Esophagus (tissue), 2 donors: ENCODE results near the gene HMGN2. TPM values are rescaled to one million over a fixed set of nuclear protein-coding genes. Genes with fewer than 3 reads are reported as not detected.

Experiments used
- H3K27ac ChIP-seq, 2 donors: one replicate each; pipeline ENCODE4 v1.5.1; 2013; ENCODE audit warnings: low read depth in 2 of 2, mild to moderate bottlenecking in 2 of 2, inconsistent platforms in 1 of 2, low read length in 1 of 2, moderate library complexity in 1 of 2
- H3K27me3 ChIP-seq, 2 donors: one replicate each; pipeline ENCODE4 v1.6.1; 2013; ENCODE audit warnings: low read length in 2 of 2, control low read depth in 1 of 2, mild to moderate bottlenecking in 1 of 2; ENCODE audit not compliant: insufficient read depth in 2 of 2, control insufficient read depth in 1 of 2
- H3K36me3 ChIP-seq, 2 donors: one replicate each; pipeline ENCODE4 v1.6.1; 2013; ENCODE audit warnings: low read length in 1 of 2; ENCODE audit not compliant: control insufficient read depth in 2 of 2, insufficient read depth in 2 of 2
- H3K4me1 ChIP-seq, 2 donors: one replicate each; pipeline ENCODE4 v1.6.1; 2013; ENCODE audit warnings: low read length in 1 of 2; ENCODE audit not compliant: control insufficient read depth in 2 of 2, insufficient read depth in 2 of 2
- H3K4me3 ChIP-seq, 2 donors: one replicate each; pipeline ENCODE4 v1.5.1; 2013; ENCODE audit warnings: low read length in 2 of 2, mild to moderate bottlenecking in 2 of 2, low read depth in 1 of 2, moderate library complexity in 1 of 2
- H3K9me3 ChIP-seq, 2 donors: one replicate each; pipeline ENCODE4 v1.6.1; 2013; ENCODE audit warnings: mild to moderate bottlenecking in 2 of 2, low read depth in 1 of 2, low read length in 1 of 2, moderate library complexity in 1 of 2; ENCODE audit not compliant: control insufficient read depth in 2 of 2, insufficient read depth in 1 of 2
- WGBS, 2 donors: extraction: QIAGEN DNeasy Blood & Tissue Kit; methylation state at CpG; one replicate each; pipeline ENCODE4 v1.1.7; 2013; 5-methylcytosine and 5-hydroxymethylcytosine counted together
- polyA plus RNA-seq, 2 donors: library from polyadenylated mRNA; stranded (reverse); fragments of 200-250 nt; gene quantifications; one replicate each; pipeline ENCODE4 v1.2.3, GENCODE V29; 2013
- donor health status: healthy with polysubstance abuse.
- donor health status: Bipolar disorder and iron deficiency.

HMGN2 gene
- 100 to 1,000 TPM; 314 to 439 TPM for polyA plus RNA-seq

DNA sequence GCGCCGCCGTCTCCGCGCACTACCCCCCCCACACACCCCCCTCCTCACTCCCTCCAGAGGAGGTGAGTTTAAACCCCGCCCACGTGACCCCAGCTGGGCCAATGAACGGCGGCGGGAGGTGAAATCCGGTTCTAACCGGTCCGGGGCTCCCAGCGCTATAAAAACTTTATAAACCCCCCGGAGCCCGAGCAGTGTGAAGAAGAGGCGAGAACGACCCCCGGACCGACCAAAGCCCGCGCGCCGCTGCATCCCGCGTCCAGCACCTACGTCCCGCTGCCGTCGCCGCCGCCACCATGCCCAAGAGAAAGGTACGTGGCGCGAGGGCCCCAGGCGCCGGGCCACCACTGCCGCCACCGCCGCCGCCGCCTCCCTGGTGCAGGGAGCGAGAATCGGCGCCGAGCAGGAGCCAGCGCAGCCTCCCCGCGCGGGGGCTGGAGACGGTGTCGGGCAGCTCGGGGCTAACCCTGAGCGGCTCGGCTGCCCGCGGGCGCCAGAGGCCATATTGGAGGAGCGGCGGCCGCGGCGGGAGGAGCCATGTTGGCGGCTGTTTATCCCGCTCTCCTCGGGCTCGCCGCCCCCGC, at the start of gene HMGN2:
Gene HMGN2, plus strand, starts transcription at position 121 of the 581 bp plus-strand sequence. Its CDS starts 173 bp downstream, at position 294.
- H3K4me1 ChIP-seq: peaks cover 4 to 22% of the 10 kb centered on the region in 2 donors
- no peaks in the 10 kb centered on the region for H3K27me3 ChIP-seq
- H3K9me3 ChIP-seq: no peaks in the 10 kb centered on the region
- 0% methylated on average over 63 to 69 of the region's 69 CpGs for WGBS, 2 donors
- peak within 1 kb of the TSS; percentile 96 to 100 for H3K27ac ChIP-seq
- H3K4me3 ChIP-seq: peak within 1 kb of the TSS; percentile 85 to 98
- H3K36me3 ChIP-seq: peaks cover 3 to 9% of the 10 kb centered on the region in 2 donors

GRCh38 chr1:26429721-26430120, 42.5 kb upstream of the HMGN2 start:
- Histone ChIP-seq H3K36me3 (no peaks in the 10 kb centered on the region), H3K27me3 (no peaks in the 10 kb centered on the region), H3K4me3 (no peak overlapping the region), H3K9me3 (no peaks in the 10 kb centered on the region), H3K27ac (no peak overlapping the region), H3K4me1 (peaks cover 0 to 2% of the 10 kb centered on the region in 2 donors)
- 84 to 85% methylated on average over 2 of the region's 2 CpGs for WGBS, 2 donors

- peak within 1 kb of the TSS; percentile 69 to 76 for H3K4me3 ChIP-seq
- peaks cover 0 to 2% of the 10 kb centered on the region in 2 donors for H3K4me1 ChIP-seq
- no peaks in the 10 kb centered on the region for H3K27me3 ChIP-seq
- WGBS, 2 donors: 0 to 1% methylated on average over 45 of the region's 45 CpGs
- no peaks in the 10 kb centered on the region for H3K9me3 ChIP-seq
- H3K27ac ChIP-seq: peak within 1 kb of the TSS; percentile 90 to 95
- H3K36me3 ChIP-seq: peaks cover 0 to 4% of the 10 kb centered on the region in 2 donors
Observed at GRCh38 chr1:26431979-26432695, 40.1 kb upstream of the HMGN2 start, which contains the start of gene DHDDS. Gene DHDDS, plus strand, starts transcription at chr1:26432321. Its CDS starts 625 bp downstream, at chr1:26432946.

GRCh38 chr1:26432793-26433192, 39.4 kb upstream of the HMGN2 start:
- 27 to 43% methylated on average over 3 of the region's 3 CpGs for WGBS, 2 donors
- H3K36me3 ChIP-seq: peaks cover 0 to 4% of the 10 kb centered on the region in 2 donors
- peaks cover 0 to 2% of the 10 kb centered on the region in 2 donors for H3K4me1 ChIP-seq
- peak overlapping the region; percentile 69 to 76 for H3K4me3 ChIP-seq
- H3K9me3 ChIP-seq: no peaks in the 10 kb centered on the region
- no peaks in the 10 kb centered on the region for H3K27me3 ChIP-seq
- peak overlapping the region; percentile 73 to 95 for H3K27ac ChIP-seq

GRCh38 chr1:26434161-26434752, 38.0 kb upstream of the HMGN2 start:
- H3K36me3 ChIP-seq: peaks cover 6 to 9% of the 10 kb centered on the region in 2 donors
- H3K4me3 ChIP-seq: no peak overlapping the region
- H3K27me3 ChIP-seq: no peaks in the 10 kb centered on the region
- H3K4me1 ChIP-seq: peaks cover 0 to 2% of the 10 kb centered on the region in 2 donors
- H3K27ac ChIP-seq: no peak overlapping the region
- no peaks in the 10 kb centered on the region for H3K9me3 ChIP-seq

DNA sequence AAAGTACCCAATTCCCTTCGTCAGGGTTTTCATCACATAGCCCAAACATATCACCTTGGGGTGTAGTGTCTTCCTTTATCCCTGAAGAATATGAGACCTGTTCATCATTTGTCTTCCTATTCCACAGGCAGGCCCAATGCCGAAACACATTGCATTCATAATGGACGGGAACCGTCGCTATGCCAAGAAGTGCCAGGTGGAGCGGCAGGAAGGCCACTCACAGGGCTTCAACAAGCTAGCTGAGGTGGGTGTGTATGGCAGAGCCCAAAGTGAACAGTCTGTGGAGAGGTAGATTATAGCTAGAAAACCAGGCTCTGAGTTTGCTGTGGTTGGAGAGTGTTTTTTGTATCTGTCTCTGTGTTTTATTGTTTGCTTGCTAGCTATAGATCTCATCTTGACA, 34.2 kb upstream of the HMGN2 start:
- peaks cover 14 to 24% of the 10 kb centered on the region in 2 donors for H3K36me3 ChIP-seq

GRCh38 chr1:26440259-26440658, 32.0 kb upstream of the HMGN2 start:
- Histone ChIP-seq H3K4me1 (no peaks in the 10 kb centered on the region), H3K9me3 (no peaks in the 10 kb centered on the region), H3K27me3 (no peaks in the 10 kb centered on the region), H3K4me3 (no peak overlapping the region), H3K36me3 (peaks cover 15 to 26% of the 10 kb centered on the region in 2 donors), H3K27ac (no peak overlapping the region)
- WGBS, 2 donors: 95 to 100% methylated on average over 2 of the region's 2 CpGs

More for the DNA sequence above, 34.2 kb upstream of the HMGN2 start:
- H3K27ac ChIP-seq: no peak overlapping the region
- no peaks in the 10 kb centered on the region for H3K27me3 ChIP-seq
- H3K9me3 ChIP-seq: no peaks in the 10 kb centered on the region
- H3K4me3 ChIP-seq: no peak overlapping the region
- peaks cover 0 to 2% of the 10 kb centered on the region in 2 donors for H3K4me1 ChIP-seq
- WGBS, 2 donors: 97% methylated on average over 6 of the region's 6 CpGs

DNA sequence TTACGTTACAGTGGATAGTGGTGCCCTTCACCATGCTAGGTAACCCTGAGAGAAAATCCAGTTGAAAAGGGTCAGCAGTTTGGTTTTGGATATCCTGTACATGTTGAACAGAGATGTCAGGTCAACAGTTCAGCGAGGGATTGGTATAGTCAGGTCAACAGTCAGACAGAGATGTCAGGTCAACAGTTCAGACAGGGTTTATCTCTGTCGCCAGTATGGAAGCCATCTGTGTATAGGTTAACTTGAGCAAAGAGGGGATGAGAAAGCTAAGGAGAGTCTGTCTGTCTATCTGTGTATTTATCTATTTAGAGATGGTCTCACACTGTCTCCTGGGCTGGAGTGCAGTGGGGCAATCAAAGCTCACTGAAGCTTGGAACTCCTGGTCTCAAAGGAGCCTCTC, 22.4 kb upstream of the HMGN2 start:
- H3K4me1 ChIP-seq: no peaks in the 10 kb centered on the region
- peaks cover 7 to 19% of the 10 kb centered on the region in 2 donors for H3K36me3 ChIP-seq
- no peak overlapping the region for H3K27ac ChIP-seq
- no peaks in the 10 kb centered on the region for H3K27me3 ChIP-seq
- no peaks in the 10 kb centered on the region for H3K9me3 ChIP-seq
- 85 to 86% methylated on average over 3 of the region's 3 CpGs for WGBS, 2 donors
- no peak overlapping the region for H3K4me3 ChIP-seq

DNA sequence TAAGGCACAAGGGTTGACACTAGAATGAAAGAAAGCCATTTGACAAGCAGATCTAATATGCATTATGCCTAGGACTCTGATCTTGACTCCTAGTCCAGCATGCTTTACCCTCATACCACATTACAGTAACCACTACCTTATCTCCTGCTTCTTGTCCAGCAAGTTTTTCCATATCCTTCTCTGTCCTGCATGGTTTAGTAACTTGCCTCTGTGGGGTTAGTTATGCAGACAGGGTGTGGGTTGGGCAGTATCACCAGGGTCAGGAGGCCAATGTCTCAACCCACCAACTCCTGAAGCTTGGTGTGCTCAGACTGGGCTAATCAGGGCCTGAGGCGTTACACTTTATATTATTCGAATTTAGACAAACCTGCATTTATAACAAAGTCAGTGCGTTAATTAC, 21.3 kb upstream of the HMGN2 start:
- whole genome bisulfite sequencing, 2 donors: 90 to 91% methylated on average over 3 of the region's 3 CpGs
- Histone ChIP-seq H3K4me1 (no peaks in the 10 kb centered on the region), H3K36me3 (peaks cover 7 to 18% of the 10 kb centered on the region in 2 donors), H3K27me3 (no peaks in the 10 kb centered on the region), H3K4me3 (no peak overlapping the region), H3K9me3 (no peaks in the 10 kb centered on the region), H3K27ac (no peak overlapping the region)
